Stimulated activated CD4-positive, alpha-beta T cell treated with anti-CD3 and anti-CD28 coated beads, Interleukin-15, amount 100 ng/mL, for 1 hour (primary cell): Measurements from ENCODE around the gene RHOT2.
"Not testable (repeated sequence)": the region's sequence is repeated elsewhere in the genome, so short reads cannot be mapped to it uniquely, and the experiment has no call there.

ENCODE experiments used
- DNase-seq, 2 donors: peaks; one replicate each; pipeline ENCODE4 v3.0.0-alpha.2; 2020; ENCODE audit warnings: low read depth in 1 of 2, low spot score in 1 of 2

RHOT2 gene

DNA sequence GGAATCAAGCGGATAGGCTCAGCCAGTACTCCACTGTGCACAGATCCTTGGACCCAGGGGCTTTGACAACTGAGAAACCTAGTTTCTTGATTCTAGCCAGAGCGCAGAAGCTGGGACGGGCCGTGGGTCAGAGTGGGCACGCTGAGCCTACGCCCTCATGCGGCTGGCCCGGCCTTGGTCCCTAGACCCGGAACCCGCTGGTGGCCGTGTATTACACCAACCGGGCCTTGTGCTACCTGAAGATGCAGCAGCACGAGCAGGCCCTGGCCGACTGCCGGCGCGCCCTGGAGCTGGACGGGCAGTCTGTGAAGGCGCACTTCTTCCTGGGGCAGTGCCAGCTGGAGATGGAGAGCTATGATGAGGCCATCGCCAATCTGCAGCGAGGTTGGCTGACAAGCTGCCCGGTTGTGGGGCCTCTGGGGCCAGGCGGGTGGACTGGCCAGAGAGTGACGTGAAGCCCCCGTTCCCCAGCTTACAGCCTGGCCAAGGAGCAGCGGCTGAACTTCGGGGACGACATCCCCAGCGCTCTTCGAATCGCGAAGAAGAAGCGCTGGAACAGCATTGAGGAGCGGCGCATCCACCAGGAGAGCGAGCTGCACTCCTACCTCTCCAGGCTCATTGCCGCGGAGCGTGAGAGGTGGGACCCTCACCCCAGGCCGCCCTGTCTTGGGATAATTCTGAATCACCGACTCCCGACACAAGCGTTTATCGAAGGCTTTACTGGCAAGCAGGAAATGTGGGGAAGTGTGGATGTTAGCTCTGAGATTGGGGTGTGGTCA lies 13.2 kb downstream of the RHOT2 start:
- no peak for DNase-seq

DNA sequence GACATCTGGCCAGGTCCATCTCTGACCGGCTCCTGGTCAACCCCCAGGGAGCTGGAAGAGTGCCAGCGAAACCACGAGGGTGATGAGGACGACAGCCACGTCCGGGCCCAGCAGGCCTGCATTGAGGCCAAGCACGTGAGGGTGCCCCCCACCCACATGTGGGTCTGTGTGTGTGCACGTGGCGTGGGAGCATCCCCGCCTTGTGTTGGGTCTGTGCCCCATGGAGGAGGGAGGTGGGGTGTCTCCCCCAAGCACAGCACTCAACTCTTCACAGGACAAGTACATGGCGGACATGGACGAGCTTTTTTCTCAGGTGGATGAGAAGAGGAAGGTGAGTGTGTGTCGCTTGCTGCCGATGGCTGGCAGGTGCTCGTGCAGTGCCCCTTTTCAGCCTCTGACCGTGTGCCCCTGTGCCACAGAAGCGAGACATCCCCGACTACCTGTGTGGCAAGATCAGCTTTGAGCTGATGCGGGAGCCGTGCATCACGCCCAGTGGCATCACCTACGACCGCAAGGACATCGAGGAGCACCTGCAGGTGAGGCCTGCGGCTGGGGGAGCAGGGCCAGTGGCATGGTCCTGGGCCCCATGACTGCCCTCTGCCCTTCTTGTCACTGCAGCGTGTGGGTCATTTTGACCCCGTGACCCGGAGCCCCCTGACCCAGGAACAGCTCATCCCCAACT lies 14.0 kb downstream of the RHOT2 start:
- DNase-seq = no peak

GRCh38 chr16:682493-683395 lies 14.8 kb downstream of the RHOT2 start:
- DNase-seq = no peak

- DNase-seq = no peak
Measured at GRCh38 chr16:683396-684070, 15.6 kb downstream of the RHOT2 start.

- peak; percentile 92 to 97 for DNase-seq
Measured at GRCh38 chr16:684071-684794, 16.3 kb downstream of the RHOT2 start, which contains the start of gene JMJD8. Gene JMJD8, minus strand, starts transcription at chr16:684334. Its CDS starts 15 bp downstream, at chr16:684319.

- no peak for DNase-seq
Measured at GRCh38 chr16:684961-685696, 17.2 kb downstream of the RHOT2 start.

- no peak for DNase-seq
Measured at GRCh38 chr16:685967-686366, 18.0 kb downstream of the RHOT2 start.

DNA sequence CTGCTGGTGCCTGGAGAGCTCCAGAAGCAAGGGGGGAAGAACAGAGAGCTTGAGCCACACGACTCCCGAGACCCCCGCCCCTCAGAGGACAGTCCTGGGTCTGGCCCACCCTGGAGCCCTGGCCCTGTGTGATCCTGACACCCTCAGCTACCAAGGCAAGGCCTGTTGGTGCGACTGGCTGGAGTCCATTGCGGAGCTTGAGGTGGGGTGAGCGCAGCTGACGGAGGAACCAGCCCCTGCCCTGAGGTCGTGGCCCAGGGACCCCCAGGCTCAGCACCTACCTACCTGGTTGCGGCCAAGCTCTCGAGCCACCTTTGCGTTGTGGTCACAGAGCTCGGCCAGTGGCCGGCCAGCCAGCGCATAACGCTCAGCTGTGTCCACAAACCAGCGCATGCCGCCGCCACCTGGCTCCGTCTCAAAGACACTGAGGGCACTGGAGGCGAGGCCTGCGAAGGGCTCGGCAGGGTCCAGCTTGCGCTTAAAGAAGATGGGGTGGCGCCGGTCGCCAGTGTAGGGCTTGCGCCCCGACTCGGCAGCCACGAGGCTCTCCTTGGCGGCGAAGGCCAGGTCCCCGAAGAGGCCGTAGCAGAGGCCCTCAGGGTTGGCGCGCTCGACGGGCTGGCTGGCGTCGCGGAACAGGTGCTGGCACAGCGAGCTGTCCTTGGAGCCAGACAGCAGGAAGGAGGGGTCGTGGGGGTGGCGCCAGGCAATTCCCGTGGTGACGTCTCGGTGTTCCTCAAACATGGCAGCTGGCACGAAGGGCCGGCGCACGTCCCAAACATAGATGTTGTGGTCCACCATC lies 18.7 kb downstream of the RHOT2 start:
- DNase-seq = no peak

- no peak for DNase-seq
Measured at GRCh38 chr16:687499-687898, 19.6 kb downstream of the RHOT2 start.

- DNase-seq = no peak
Measured at GRCh38 chr16:689175-689897, 21.4 kb downstream of the RHOT2 start.

DNA sequence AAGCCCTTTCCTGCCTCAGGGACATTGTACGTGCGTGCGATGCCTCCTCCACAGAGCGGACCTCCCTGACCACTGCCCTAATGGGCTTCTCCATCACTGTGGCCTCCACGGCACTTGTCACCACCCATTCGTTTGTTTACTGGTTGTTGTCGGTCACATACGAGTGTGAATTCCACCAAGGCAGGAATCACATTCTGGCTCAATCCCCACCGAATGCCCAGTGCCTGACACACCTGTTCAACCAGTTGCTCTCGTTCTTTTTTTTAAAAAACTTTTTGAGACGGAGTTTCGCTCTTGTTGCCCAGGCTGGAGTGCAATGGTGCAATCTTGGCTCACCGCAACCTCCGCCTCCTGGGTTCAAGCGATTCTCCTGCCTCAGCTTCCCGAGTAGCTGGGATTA lies 23.3 kb downstream of the RHOT2 start:
- DNase-seq = not testable (repeated sequence)

- no peak for DNase-seq
Measured at GRCh38 chr16:692356-693108, 24.6 kb downstream of the RHOT2 start.

GRCh38 chr16:693364-693763 lies 25.4 kb downstream of the RHOT2 start:
- DNase-seq = no peak

- DNase-seq = no peak
Measured at GRCh38 chr16:693766-694165, 25.8 kb downstream of the RHOT2 start.

DNA sequence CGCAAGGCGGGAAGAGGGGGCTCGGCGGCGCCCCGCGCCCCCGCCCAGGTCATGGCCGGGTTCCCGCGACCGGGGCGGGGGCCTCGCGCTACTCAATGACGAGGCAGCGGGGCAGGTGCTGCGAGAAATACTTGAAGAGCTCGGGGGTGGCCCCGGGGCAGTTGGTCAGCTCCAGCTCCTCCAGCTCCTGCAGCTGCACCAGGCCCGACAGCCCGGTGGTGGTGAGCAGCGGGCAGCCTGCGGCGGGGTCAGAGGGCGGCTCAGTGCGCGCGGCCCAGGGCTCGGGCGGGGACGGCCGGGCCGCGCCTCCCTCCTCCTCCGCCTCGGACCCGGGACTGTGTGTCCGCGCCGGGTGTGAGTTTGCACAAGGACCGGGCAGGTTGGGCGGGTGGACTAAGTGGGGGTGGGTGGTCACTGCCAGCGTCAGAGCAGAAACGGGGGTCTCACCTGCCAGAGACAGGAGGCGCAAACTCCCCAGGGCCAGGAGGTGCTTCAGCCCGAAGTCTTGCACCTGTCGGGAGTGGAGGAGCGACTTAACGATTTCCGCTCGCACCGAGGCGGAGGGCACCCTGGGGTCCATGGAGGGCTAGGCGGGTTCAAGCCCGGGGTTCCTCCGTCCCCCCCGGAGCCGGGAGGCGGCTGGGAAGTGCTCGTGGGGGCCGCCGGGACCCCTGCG lies 26.4 kb downstream of the RHOT2 start:
- DNase-seq = no peak

- no peak for DNase-seq
Measured at GRCh38 chr16:694863-695354, 27.0 kb downstream of the RHOT2 start.
